SJSA1 (cell line): Measurements from ENCODE around the gene NFIA. TPM values are rescaled to one million over a fixed set of nuclear protein-coding genes. Genes with fewer than 3 reads are reported as not detected.

ENCODE experiments used
- DNase-seq, 2 experiments: peaks; one replicate each; pipeline ENCODE4 v3.0.0-alpha.2; 2015 to 2020; ENCODE audit warnings: low spot score in 2 of 2, low read depth in 1 of 2
- H3K27ac ChIP-seq: fragments of 250-450 bp; sonication (Bioruptor Pico); 2 replicates; pipeline ENCODE4 v1.5.1; 2020; ENCODE audit warnings: mild to moderate bottlenecking, moderate library complexity
- H3K27me3 ChIP-seq: fragments of 250-450 bp; sonication (Bioruptor Pico); replicated peaks from 2 replicates; pipeline ENCODE4 v1.5.1; 2020; ENCODE audit warnings: mild to moderate bottlenecking, moderate library complexity
- H3K36me3 ChIP-seq: fragments of 250-450 bp; sonication (Bioruptor Pico); 2 replicates; pipeline ENCODE4 v1.5.1; 2020; ENCODE audit warnings: mild to moderate bottlenecking
- H3K4me1 ChIP-seq: fragments of 250-450 bp; sonication (Bioruptor Pico); replicated peaks from 2 replicates; pipeline ENCODE4 v1.6.1; 2021; ENCODE audit warnings: mild to moderate bottlenecking
- H3K4me3 ChIP-seq: fragments of 250-450 bp; sonication (Bioruptor Pico); 2 replicates; pipeline ENCODE4 v1.5.1; 2020; ENCODE audit warnings: mild to moderate bottlenecking
- H3K9me3 ChIP-seq: fragments of 250-450 bp; sonication (Bioruptor Pico); replicated peaks from 2 replicates; pipeline ENCODE4 v1.5.1; 2020; ENCODE audit warnings: mild to moderate bottlenecking
- total RNA-seq: library from RNA; depleted of rRNA; stranded (reverse); fragments of >200 nt; shearing (Covaris generic); gene quantifications from 2 replicates; pipeline ENCODE4 v1.2.3, GENCODE V29; 2014

The NFIA gene
- total RNA-seq, 1 experiment from 2014 or later, result 0.74 TPM

- Histone ChIP-seq H3K36me3 (no peaks in the 10 kb centered on the region), H3K9me3 (no peaks in the 10 kb centered on the region), H3K27ac (no peak overlapping the region), H3K27me3 (no peaks in the 10 kb centered on the region), H3K4me1 (no peaks in the 10 kb centered on the region), H3K4me3 (no peak overlapping the region)
- no peak for DNase-seq
Observed at GRCh38 chr1:61261595-61261994, 179.2 kb downstream of the NFIA start.

- Histone ChIP-seq H3K9me3 (no peaks in the 10 kb centered on the region), H3K4me1 (no peaks in the 10 kb centered on the region), H3K36me3 (no peaks in the 10 kb centered on the region), H3K4me3 (no peak overlapping the region), H3K27ac (no peak overlapping the region), H3K27me3 (no peaks in the 10 kb centered on the region)
- DNase-seq, result no peak
Observed at GRCh38 chr1:61263905-61264824, 181.8 kb downstream of the NFIA start.

GRCh38 chr1:61264825-61265242 is 182.5 kb downstream of the NFIA start:
- H3K4me1 ChIP-seq, result no peaks in the 10 kb centered on the region
- no peaks in the 10 kb centered on the region for H3K27me3 ChIP-seq
- no peak overlapping the region for H3K4me3 ChIP-seq
- no peaks in the 10 kb centered on the region for H3K36me3 ChIP-seq
- no peak overlapping the region for H3K27ac ChIP-seq
- DNase-seq, result no peak
- no peaks in the 10 kb centered on the region for H3K9me3 ChIP-seq

GRCh38 chr1:61265665-61266064 is 183.3 kb downstream of the NFIA start:
- Histone ChIP-seq H3K4me1 (no peaks in the 10 kb centered on the region), H3K9me3 (no peaks in the 10 kb centered on the region), H3K36me3 (no peaks in the 10 kb centered on the region), H3K27me3 (no peaks in the 10 kb centered on the region), H3K27ac (no peak overlapping the region), H3K4me3 (no peak overlapping the region)
- DNase-seq, result no peak

GRCh38 chr1:61266738-61267137 is 184.4 kb downstream of the NFIA start:
- H3K9me3 ChIP-seq, result no peaks in the 10 kb centered on the region
- no peaks in the 10 kb centered on the region for H3K36me3 ChIP-seq
- no peaks in the 10 kb centered on the region for H3K4me1 ChIP-seq
- H3K4me3 ChIP-seq, result no peak overlapping the region
- DNase-seq, result no peak
- no peak overlapping the region for H3K27ac ChIP-seq
- H3K27me3 ChIP-seq, result no peaks in the 10 kb centered on the region

- H3K4me3 ChIP-seq, result no peak overlapping the region
- H3K27me3 ChIP-seq, result no peaks in the 10 kb centered on the region
- no peak for DNase-seq
- H3K27ac ChIP-seq, result no peak overlapping the region
- no peaks in the 10 kb centered on the region for H3K4me1 ChIP-seq
- H3K36me3 ChIP-seq, result no peaks in the 10 kb centered on the region
- no peaks in the 10 kb centered on the region for H3K9me3 ChIP-seq
Observed at GRCh38 chr1:61268546-61269240, 186.3 kb downstream of the NFIA start.

GRCh38 chr1:61269602-61270001 is 187.2 kb downstream of the NFIA start:
- no peaks in the 10 kb centered on the region for H3K27me3 ChIP-seq
- no peaks in the 10 kb centered on the region for H3K4me1 ChIP-seq
- H3K9me3 ChIP-seq, result no peaks in the 10 kb centered on the region
- no peaks in the 10 kb centered on the region for H3K36me3 ChIP-seq
- no peak overlapping the region for H3K27ac ChIP-seq
- H3K4me3 ChIP-seq, result no peak overlapping the region
- no peak for DNase-seq

- no peak overlapping the region for H3K27ac ChIP-seq
- no peak overlapping the region for H3K4me3 ChIP-seq
- DNase-seq, result no peak
- H3K36me3 ChIP-seq, result no peaks in the 10 kb centered on the region
- H3K9me3 ChIP-seq, result no peaks in the 10 kb centered on the region
- no peaks in the 10 kb centered on the region for H3K4me1 ChIP-seq
- no peaks in the 10 kb centered on the region for H3K27me3 ChIP-seq
Observed at GRCh38 chr1:61270107-61270506, 187.7 kb downstream of the NFIA start.

GRCh38 chr1:61270761-61271411 is 188.5 kb downstream of the NFIA start:
- H3K36me3 ChIP-seq, result no peaks in the 10 kb centered on the region
- H3K9me3 ChIP-seq, result no peaks in the 10 kb centered on the region
- no peaks in the 10 kb centered on the region for H3K4me1 ChIP-seq
- no peak overlapping the region for H3K27ac ChIP-seq
- no peaks in the 10 kb centered on the region for H3K27me3 ChIP-seq
- no peak overlapping the region for H3K4me3 ChIP-seq
- no peak for DNase-seq

- no peaks in the 10 kb centered on the region for H3K4me1 ChIP-seq
- H3K36me3 ChIP-seq, result no peaks in the 10 kb centered on the region
- DNase-seq, result no peak
- H3K27ac ChIP-seq, result no peak overlapping the region
- H3K27me3 ChIP-seq, result no peaks in the 10 kb centered on the region
- H3K9me3 ChIP-seq, result no peaks in the 10 kb centered on the region
- H3K4me3 ChIP-seq, result no peak overlapping the region
Observed at GRCh38 chr1:61271412-61271789, 189.0 kb downstream of the NFIA start.

GRCh38 chr1:61273167-61273705 is 190.9 kb downstream of the NFIA start:
- no peak for DNase-seq
- Histone ChIP-seq H3K27me3 (no peaks in the 10 kb centered on the region), H3K4me3 (no peak overlapping the region), H3K9me3 (no peaks in the 10 kb centered on the region), H3K27ac (no peak overlapping the region), H3K4me1 (no peaks in the 10 kb centered on the region), H3K36me3 (no peaks in the 10 kb centered on the region)

- Histone ChIP-seq H3K27me3 (no peaks in the 10 kb centered on the region), H3K9me3 (no peaks in the 10 kb centered on the region), H3K4me1 (no peaks in the 10 kb centered on the region), H3K4me3 (no peak overlapping the region), H3K36me3 (no peaks in the 10 kb centered on the region), H3K27ac (no peak overlapping the region)
- DNase-seq, result no peak
Observed at GRCh38 chr1:61273861-61274260, 191.5 kb downstream of the NFIA start.

GRCh38 chr1:61274939-61275338 is 192.6 kb downstream of the NFIA start:
- no peak for DNase-seq
- Histone ChIP-seq H3K9me3 (no peaks in the 10 kb centered on the region), H3K4me3 (no peak overlapping the region), H3K36me3 (no peaks in the 10 kb centered on the region), H3K27ac (no peak overlapping the region), H3K4me1 (no peaks in the 10 kb centered on the region), H3K27me3 (no peaks in the 10 kb centered on the region)

- no peaks in the 10 kb centered on the region for H3K36me3 ChIP-seq
- H3K9me3 ChIP-seq, result no peaks in the 10 kb centered on the region
- no peaks in the 10 kb centered on the region for H3K4me1 ChIP-seq
- no peaks in the 10 kb centered on the region for H3K27me3 ChIP-seq
- no peak for DNase-seq
- H3K27ac ChIP-seq, result no peak overlapping the region
- no peak overlapping the region for H3K4me3 ChIP-seq
Observed at GRCh38 chr1:61276246-61276645, 193.9 kb downstream of the NFIA start.
